Spinal cord (tissue), 10 donors: ENCODE data around the gene TIMM21. TPM values are rescaled to one million over a fixed set of nuclear protein-coding genes. Genes with fewer than 3 reads are reported as not detected.

Experiments
- DNase-seq, 6 donors: peaks; one replicate each; pipeline versions ENCODE4 v3.0.0 to v3.0.0-alpha.2; 2013 to 2015; ENCODE audit warnings: low spot score in 6 of 6, low read depth in 4 of 6
- H3K27ac ChIP-seq: one replicate; pipeline ENCODE4 v1.5.1; 2013; ENCODE audit warnings: low read depth, low read length, control low read depth
- H3K27me3 ChIP-seq: one replicate; pipeline ENCODE4 v1.6.1; 2013; ENCODE audit warnings: low read length; ENCODE audit not compliant: control insufficient read depth, insufficient read depth
- H3K36me3 ChIP-seq: one replicate; pipeline ENCODE4 v1.6.1; 2013; ENCODE audit warnings: low read length; ENCODE audit not compliant: control insufficient read depth, insufficient read depth
- H3K4me1 ChIP-seq: one replicate; pipeline ENCODE4 v1.6.1; 2013; ENCODE audit warnings: low read length; ENCODE audit not compliant: control insufficient read depth, insufficient read depth
- H3K4me3 ChIP-seq: one replicate; pipeline ENCODE4 v1.5.1; 2013; ENCODE audit warnings: low read depth, low read length, control low read depth
- H3K9me3 ChIP-seq: one replicate; pipeline ENCODE4 v1.6.1; 2013; ENCODE audit warnings: low read length; ENCODE audit not compliant: control insufficient read depth, insufficient read depth
- WGBS: methylation state at CpG from one replicate; pipeline ENCODE4 v1.1.5; 2013; ENCODE audit warnings: missing lambda C conversion rate; ENCODE audit not compliant: insufficient coverage; 5-methylcytosine and 5-hydroxymethylcytosine counted together
- polyA plus RNA-seq, 2 donors: library from polyadenylated mRNA; unstranded; fragments of 120-200 nt; gene quantifications; one replicate each; pipeline ENCODE4 v1.2.1, GENCODE V29; 2013; ENCODE audit not compliant: insufficient read length in 2 of 2
- total RNA-seq, 2 donors: library from RNA; depleted of rRNA in 1 of 2; stranded (reverse); fragments of 120-200 nt in 1 of 2; fragments of >200 nt in 1 of 2; gene quantifications; one replicate each; pipeline versions ENCODE4 v1.2.3 to v1.2.4, GENCODE V29; 2013 to 2014
- donor health status: healthy.

TIMM21 gene
- total and polyA plus RNA-seq, 4 donors: 36.4 to 73.7 (median 65.3) TPM

DNA sequence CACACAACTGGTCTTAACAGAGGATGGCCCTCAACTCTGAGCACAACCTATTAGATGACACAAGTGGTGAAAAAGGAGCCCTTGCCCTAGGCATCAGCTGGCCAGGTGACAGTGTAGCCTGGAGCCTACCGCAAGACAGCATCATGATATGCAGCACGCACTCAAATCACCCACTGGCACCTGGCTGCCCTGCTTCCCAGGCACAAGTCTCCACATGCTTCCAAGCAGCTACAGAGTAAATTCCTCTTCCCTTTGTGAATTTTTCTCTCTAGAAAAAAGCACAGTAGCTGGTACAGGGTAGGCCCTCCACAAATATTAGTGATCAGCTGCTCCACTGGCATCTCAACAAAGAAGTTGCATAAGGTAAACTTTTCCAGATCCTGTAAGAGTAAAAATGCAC is 6.7 kb upstream of the TIMM21 start:
- 97% methylated on average over 2 of the region's 2 CpGs for WGBS
- H3K27me3 ChIP-seq: no peaks in the 10 kb centered on the region
- no peak overlapping the region for H3K27ac ChIP-seq
- H3K9me3 ChIP-seq: no peaks in the 10 kb centered on the region
- no peaks in the 10 kb centered on the region for H3K36me3 ChIP-seq
- no peak overlapping the region for H3K4me3 ChIP-seq
- H3K4me1 ChIP-seq: no peaks in the 10 kb centered on the region
- DNase-seq: no peak

DNA sequence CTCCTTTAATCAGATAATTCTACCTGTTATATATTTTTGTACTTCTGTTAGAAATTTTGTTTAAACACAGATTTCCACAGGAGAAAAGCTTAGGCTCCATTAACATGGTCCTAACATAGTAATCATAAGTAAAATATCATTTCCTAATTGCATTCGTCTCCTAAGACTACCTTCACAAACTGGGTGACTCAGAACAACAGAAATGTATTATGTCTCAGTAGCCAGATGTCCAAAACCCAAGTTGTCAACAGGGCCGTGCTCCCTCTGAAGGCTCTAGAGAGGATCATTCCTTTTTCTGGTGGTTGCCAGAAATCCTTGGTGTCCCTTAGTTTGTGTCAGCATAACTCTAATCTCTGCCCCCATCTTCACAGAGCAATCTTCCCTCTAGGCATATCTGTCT is 6.1 kb upstream of the TIMM21 start:
- H3K4me1 ChIP-seq: peaks cover 5% of the 10 kb centered on the region
- DNase-seq: no peak
- no peaks in the 10 kb centered on the region for H3K36me3 ChIP-seq
- WGBS: 78% methylated on average over 1 of the region's 2 CpGs
- H3K4me3 ChIP-seq: no peak overlapping the region
- H3K27me3 ChIP-seq: no peaks in the 10 kb centered on the region
- no peaks in the 10 kb centered on the region for H3K9me3 ChIP-seq
- H3K27ac ChIP-seq: no peak overlapping the region

DNA sequence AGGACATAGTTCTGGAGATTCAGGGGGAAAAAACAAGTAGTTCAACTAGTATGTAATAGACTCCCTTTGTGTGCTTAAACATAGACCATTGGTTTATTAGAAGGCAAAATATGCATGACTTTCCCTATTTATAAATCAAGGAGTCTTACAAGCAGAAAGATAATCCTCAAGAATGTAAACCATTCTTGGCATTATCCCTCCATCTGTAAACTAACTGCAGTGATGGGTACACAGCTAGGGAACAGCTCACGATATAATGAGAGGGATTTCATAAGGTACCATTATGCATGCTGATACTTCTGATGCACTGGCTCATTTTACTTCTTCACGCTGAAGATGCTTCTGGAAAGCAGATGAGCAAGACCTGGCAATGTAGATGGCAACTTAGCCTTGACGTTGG is 1.6 kb upstream of the TIMM21 start:
- peaks cover 6% of the 10 kb centered on the region for H3K36me3 ChIP-seq
- H3K9me3 ChIP-seq: no peaks in the 10 kb centered on the region
- peak overlapping the region; percentile 73 for H3K4me3 ChIP-seq
- no peak overlapping the region for H3K27ac ChIP-seq
- peaks cover 15% of the 10 kb centered on the region for H3K4me1 ChIP-seq
- no peaks in the 10 kb centered on the region for H3K27me3 ChIP-seq
- WGBS: 20% methylated on average over 2 of the region's 3 CpGs
- DNase-seq: no peak

DNA sequence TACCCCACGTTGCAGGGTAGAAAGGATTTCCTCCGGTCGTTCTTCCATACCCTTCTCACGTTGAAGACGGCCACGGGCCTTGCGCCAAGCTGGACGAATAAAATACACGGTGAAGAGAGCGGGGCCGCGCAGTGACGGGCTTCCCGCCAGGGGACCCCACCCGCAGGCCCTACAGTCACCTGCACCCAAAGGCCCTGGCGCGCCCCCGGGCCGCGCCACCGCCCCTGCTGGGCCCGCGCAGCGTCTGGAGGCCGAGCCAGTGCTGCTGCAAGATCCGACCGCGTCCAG is 888 bp upstream of the TIMM21 start:
- Histone ChIP-seq H3K9me3 (no peaks in the 10 kb centered on the region), H3K36me3 (peaks cover 12% of the 10 kb centered on the region), H3K27me3 (no peaks in the 10 kb centered on the region), H3K4me1 (peaks cover 16% of the 10 kb centered on the region), H3K4me3 (peak overlapping the region; percentile 73), H3K27ac (peak overlapping the region; percentile 100)
- peak in 1 of 6 donors; percentile 22 for DNase-seq
- WGBS: 0% methylated on average over 28 of the region's 28 CpGs

DNA sequence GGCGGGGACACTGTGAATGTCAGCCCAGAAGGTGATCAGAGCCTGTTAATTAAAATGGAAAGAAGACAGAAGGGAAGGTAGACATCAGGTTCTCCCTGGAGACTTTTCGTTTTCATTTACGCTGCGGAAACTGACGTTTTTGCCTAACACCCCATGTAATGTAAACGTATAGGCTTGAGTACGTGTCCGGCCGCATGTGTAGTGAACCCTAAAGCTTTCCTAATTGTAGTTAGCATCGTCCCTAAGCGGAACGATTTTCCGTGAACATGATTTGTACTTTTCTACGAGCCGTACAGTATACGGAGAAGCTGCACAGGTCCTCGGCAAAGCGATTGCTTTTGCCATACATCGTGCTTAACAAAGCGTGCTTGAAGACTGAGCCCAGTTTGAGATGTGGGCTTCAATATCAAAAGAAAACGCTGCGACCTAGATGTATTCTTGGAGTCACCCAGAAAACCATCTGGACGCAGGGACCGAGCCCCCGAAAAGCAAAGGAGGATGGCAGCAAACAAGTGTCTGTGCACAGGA is 284 bp downstream of the TIMM21 start:
- no peak for DNase-seq
- Histone ChIP-seq H3K4me3 (peak overlapping the region; percentile 73), H3K27me3 (no peaks in the 10 kb centered on the region), H3K36me3 (peaks cover 16% of the 10 kb centered on the region), H3K27ac (no peak overlapping the region), H3K4me1 (peaks cover 16% of the 10 kb centered on the region), H3K9me3 (no peaks in the 10 kb centered on the region)
- 0% methylated on average over 24 of the region's 25 CpGs for WGBS

DNA sequence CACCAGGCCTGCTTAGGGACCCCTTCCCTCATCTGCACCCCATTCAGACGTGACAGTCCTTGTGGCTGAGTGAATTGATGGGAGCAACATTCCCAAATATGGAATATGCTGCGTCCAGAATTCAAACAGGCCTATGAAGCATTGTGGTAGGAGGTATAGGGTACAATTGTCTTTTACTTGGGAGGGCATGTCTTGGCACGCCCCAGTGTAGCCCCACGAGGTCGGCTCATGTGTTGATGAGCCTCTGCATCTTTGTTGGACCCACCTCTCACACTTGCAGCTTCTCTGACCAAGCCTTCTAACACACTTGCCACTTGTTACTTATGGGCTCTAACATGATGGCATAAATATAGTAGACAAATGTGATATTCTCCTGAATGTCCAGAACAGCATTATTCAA is 1.6 kb downstream of the TIMM21 start:
- 87% methylated on average over 3 of the region's 5 CpGs for WGBS
- Histone ChIP-seq H3K27me3 (no peaks in the 10 kb centered on the region), H3K4me1 (peaks cover 16% of the 10 kb centered on the region), H3K27ac (no peak overlapping the region), H3K36me3 (peaks cover 20% of the 10 kb centered on the region), H3K9me3 (no peaks in the 10 kb centered on the region), H3K4me3 (peak overlapping the region; percentile 3)
- DNase-seq: no peak

DNA sequence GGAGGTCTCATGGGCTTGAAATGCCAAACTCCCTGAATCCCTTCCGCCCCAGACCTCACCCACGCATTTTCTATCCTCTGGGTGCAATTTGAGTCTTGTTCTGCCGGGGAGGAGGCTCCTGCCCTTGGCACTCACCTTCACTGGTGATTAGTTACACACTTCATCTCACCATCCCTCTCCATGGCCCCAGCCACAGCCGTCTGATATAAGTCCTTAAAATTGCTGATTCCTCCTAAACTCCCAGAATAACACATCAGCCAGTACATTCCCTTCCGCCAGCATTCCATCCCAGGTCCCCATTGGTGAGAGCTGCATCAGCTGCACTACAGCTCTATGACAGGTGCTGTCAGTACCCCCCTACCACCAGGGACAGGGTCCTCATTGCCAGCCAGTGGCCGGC is 3.9 kb downstream of the TIMM21 start:
- H3K4me1 ChIP-seq: peaks cover 12% of the 10 kb centered on the region
- 93% methylated on average over 6 of the region's 6 CpGs for WGBS
- H3K9me3 ChIP-seq: no peaks in the 10 kb centered on the region
- no peaks in the 10 kb centered on the region for H3K27me3 ChIP-seq
- peaks cover 25% of the 10 kb centered on the region for H3K36me3 ChIP-seq
- H3K4me3 ChIP-seq: no peak overlapping the region
- no peak for DNase-seq
- no peak overlapping the region for H3K27ac ChIP-seq

DNA sequence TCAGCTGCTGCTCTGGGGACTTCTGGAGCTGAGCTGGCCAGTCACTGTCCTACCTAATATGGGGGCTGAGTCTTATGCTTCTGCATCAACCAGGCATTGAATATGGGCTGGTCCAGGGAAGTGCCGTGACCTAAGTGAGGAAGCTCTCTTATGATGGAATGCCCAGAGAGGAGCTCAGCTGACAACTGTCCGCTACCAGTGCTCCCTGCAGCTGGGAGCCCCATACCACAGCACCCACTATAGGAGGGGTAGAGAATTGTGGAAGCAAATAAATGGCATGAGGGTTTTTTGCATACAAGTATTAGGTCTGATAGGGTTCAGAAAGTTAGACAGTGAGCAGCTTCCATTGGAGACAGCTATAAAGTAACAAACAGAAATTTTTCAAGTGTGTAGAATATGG is 4.5 kb downstream of the TIMM21 start:
- no peak overlapping the region for H3K27ac ChIP-seq
- H3K27me3 ChIP-seq: no peaks in the 10 kb centered on the region
- 100% methylated on average over 1 of the region's 2 CpGs for WGBS
- H3K36me3 ChIP-seq: peaks cover 28% of the 10 kb centered on the region
- no peak overlapping the region for H3K4me3 ChIP-seq
- peaks cover 10% of the 10 kb centered on the region for H3K4me1 ChIP-seq
- no peak for DNase-seq
- no peaks in the 10 kb centered on the region for H3K9me3 ChIP-seq

DNA sequence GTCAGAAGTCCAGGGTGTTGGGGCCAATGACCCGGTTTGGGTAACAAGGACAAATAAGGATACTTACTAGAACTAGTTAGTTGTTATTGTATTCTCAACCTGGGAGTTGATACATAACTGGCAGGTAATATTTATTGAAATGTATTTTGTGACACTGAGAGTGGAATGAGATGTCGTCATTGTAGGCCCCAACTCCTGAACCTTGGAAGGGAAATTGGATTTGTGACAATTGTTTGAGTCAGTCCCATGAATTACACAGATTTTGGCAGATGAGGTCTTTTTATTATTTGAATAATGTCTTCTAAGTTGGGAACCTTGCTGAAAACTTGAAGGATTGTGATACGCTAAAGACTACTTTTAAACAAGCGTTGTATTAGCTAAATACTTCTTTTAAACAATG is 5.1 kb downstream of the TIMM21 start:
- no peak overlapping the region for H3K27ac ChIP-seq
- H3K27me3 ChIP-seq: no peaks in the 10 kb centered on the region
- 91% methylated on average over 1 of the region's 4 CpGs for WGBS
- DNase-seq: no peak
- H3K36me3 ChIP-seq: peaks cover 32% of the 10 kb centered on the region
- H3K9me3 ChIP-seq: no peaks in the 10 kb centered on the region
- no peak overlapping the region for H3K4me3 ChIP-seq
- H3K4me1 ChIP-seq: peaks cover 10% of the 10 kb centered on the region

DNA sequence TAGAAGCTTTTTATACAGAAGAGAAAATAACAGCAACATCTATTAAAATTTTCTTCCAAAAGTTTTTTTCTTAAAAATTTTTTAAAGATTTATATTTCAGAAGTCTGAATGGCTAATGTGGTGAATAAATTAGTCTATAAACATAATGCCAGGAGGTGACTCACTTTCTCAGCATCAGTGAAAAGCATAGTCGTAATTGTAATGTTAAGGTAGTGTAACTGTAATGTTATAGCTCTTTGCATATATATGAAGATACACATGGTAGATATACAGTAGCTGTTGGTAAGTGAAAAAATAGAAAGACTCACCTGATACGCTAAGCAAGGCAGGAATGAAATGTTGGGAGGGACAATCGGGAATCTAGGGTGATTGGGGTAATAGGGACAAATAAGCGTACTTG is 5.5 kb downstream of the TIMM21 start:
- Histone ChIP-seq H3K4me1 (peaks cover 10% of the 10 kb centered on the region), H3K9me3 (no peaks in the 10 kb centered on the region), H3K27me3 (no peaks in the 10 kb centered on the region), H3K27ac (no peak overlapping the region), H3K4me3 (no peak overlapping the region), H3K36me3 (peaks cover 33% of the 10 kb centered on the region)
- no CpG with 5 or more reads among the region's 4 CpGs for WGBS
- no peak for DNase-seq
